Activated naive CD4-positive, alpha-beta T cell treated with Interleukin-2 at 50 U/mL for 16 hours (primary cell): ENCODE results near the gene RPL18.
"Not testable (repeated sequence)": the region's sequence is repeated elsewhere in the genome, so short reads cannot be mapped to it uniquely, and the experiment has no call there.

Source experiments
- DNase-seq: peaks from one replicate; pipeline ENCODE4 v3.0.0-alpha.2; 2020

RPL18 gene

GRCh38 chr19:48611872-48612271 is 7.1 kb downstream of the RPL18 start:
- no peak for DNase-seq

- DNase-seq, result no peak
These were observed 9.3 kb downstream of the RPL18 start for GRCh38 chr19:48609571-48610108.

GRCh38 chr19:48608798-48609263 is 10.1 kb downstream of the RPL18 start:
- DNase-seq, result peak; percentile 58

GRCh38 chr19:48607359-48607755 is 11.6 kb downstream of the RPL18 start:
- no peak for DNase-seq

GRCh38 chr19:48606463-48607358 is 12.3 kb downstream of the RPL18 start, which contains the start of gene SPACA4:
Gene SPACA4, plus strand, starts transcription at chr19:48606742. Its CDS starts 237 bp downstream, at chr19:48606979.
- DNase-seq, result no peak

GRCh38 chr19:48603850-48604249 is 15.1 kb downstream of the RPL18 start:
- DNase-seq, result no peak

GRCh38 chr19:48603449-48603848 is 15.5 kb downstream of the RPL18 start:
- DNase-seq, result no peak

GRCh38 chr19:48603001-48603400 is 16.0 kb downstream of the RPL18 start:
- no peak for DNase-seq

- no peak for DNase-seq
These were observed 18.1 kb downstream of the RPL18 start for GRCh38 chr19:48600679-48601417.

- DNase-seq, result no peak
These were observed 19.8 kb downstream of the RPL18 start for GRCh38 chr19:48598996-48599700.

GRCh38 chr19:48596679-48597465 is 22.1 kb downstream of the RPL18 start:
- DNase-seq, result peak; percentile 66

GRCh38 chr19:48596237-48596636 is 22.7 kb downstream of the RPL18 start:
- no peak for DNase-seq

- DNase-seq, result no peak
These were observed 23.1 kb downstream of the RPL18 start for GRCh38 chr19:48595833-48596232.

GRCh38 chr19:48595171-48595570 is 23.8 kb downstream of the RPL18 start:
- DNase-seq, result no peak

- DNase-seq, result no peak
These were observed 28.0 kb downstream of the RPL18 start for GRCh38 chr19:48591021-48591420.

- DNase-seq, result peak; percentile 86
These were observed 30.1 kb downstream of the RPL18 start for GRCh38 chr19:48588670-48589401.

GRCh38 chr19:48587387-48587786 is 31.6 kb downstream of the RPL18 start:
- DNase-seq, result no peak

GRCh38 chr19:48582168-48582567 is 36.8 kb downstream of the RPL18 start:
- no peak for DNase-seq

GRCh38 chr19:48578891-48579290 is 40.1 kb downstream of the RPL18 start:
- DNase-seq, result no peak

- DNase-seq, result not testable (repeated sequence)
These were observed 41.1 kb downstream of the RPL18 start for GRCh38 chr19:48577908-48578307.

GRCh38 chr19:48575931-48576622 is 42.9 kb downstream of the RPL18 start:
- no peak for DNase-seq
